Mononuclear cell (primary cell): ENCODE results near the gene TEDC1. TPM values are rescaled to one million over a fixed set of nuclear protein-coding genes. Genes with fewer than 3 reads are reported as not detected.

ENCODE experiments used
- H3K27me3 ChIP-seq: 2 replicates; pipeline ENCODE4 v1.6.0; 2011; ENCODE audit warnings: low read length, control low read depth; ENCODE audit not compliant: insufficient read depth
- H3K4me1 ChIP-seq: 2 replicates; pipeline ENCODE4 v1.5.1; 2011; ENCODE audit warnings: mild to moderate bottlenecking, low read length, control low read depth; ENCODE audit not compliant: insufficient read depth
- H3K4me3 ChIP-seq: 2 replicates; pipeline ENCODE4 v1.5.1; 2011; ENCODE audit warnings: mild to moderate bottlenecking, low read length, moderate library complexity
- H3K9me3 ChIP-seq: 2 replicates; pipeline ENCODE4 v1.5.1; 2011; ENCODE audit warnings: low read depth, mild to moderate bottlenecking, control low read depth, low read length
- total RNA-seq: library from RNA; depleted of rRNA; stranded (reverse); fragments of >200 nt; gene quantifications from one replicate; pipeline ENCODE4 v1.2.3, GENCODE V29; 2012

The TEDC1 gene
- total RNA-seq, 1 donor = 19.9 TPM

- H3K27me3 ChIP-seq = no peaks in the 10 kb centered on the region
- no peaks in the 10 kb centered on the region for H3K4me1 ChIP-seq
- no peaks in the 10 kb centered on the region for H3K9me3 ChIP-seq
- H3K4me3 ChIP-seq = no peak overlapping the region
These were observed 10.7 kb downstream of the TEDC1 start for GRCh38 chr14:105501504-105502291.

GRCh38 chr14:105502446-105503295 lies 11.6 kb downstream of the TEDC1 start:
- H3K9me3 ChIP-seq = no peaks in the 10 kb centered on the region
- no peaks in the 10 kb centered on the region for H3K4me1 ChIP-seq
- H3K4me3 ChIP-seq = no peak overlapping the region
- no peaks in the 10 kb centered on the region for H3K27me3 ChIP-seq

- H3K9me3 ChIP-seq = no peaks in the 10 kb centered on the region
- H3K4me3 ChIP-seq = no peak overlapping the region
- H3K4me1 ChIP-seq = no peaks in the 10 kb centered on the region
- H3K27me3 ChIP-seq = peaks cover 3% of the 10 kb centered on the region
These were observed 12.2 kb downstream of the TEDC1 start for GRCh38 chr14:105503296-105503640.

GRCh38 chr14:105503935-105504692 lies 13.1 kb downstream of the TEDC1 start:
- no peak overlapping the region for H3K4me3 ChIP-seq
- H3K27me3 ChIP-seq = peaks cover 3% of the 10 kb centered on the region
- no peaks in the 10 kb centered on the region for H3K4me1 ChIP-seq
- H3K9me3 ChIP-seq = no peaks in the 10 kb centered on the region

GRCh38 chr14:105505101-105505500 lies 14.1 kb downstream of the TEDC1 start:
- no peaks in the 10 kb centered on the region for H3K4me1 ChIP-seq
- no peaks in the 10 kb centered on the region for H3K9me3 ChIP-seq
- H3K4me3 ChIP-seq = no peak overlapping the region
- H3K27me3 ChIP-seq = peaks cover 3% of the 10 kb centered on the region

GRCh38 chr14:105507247-105507646 lies 16.2 kb downstream of the TEDC1 start:
- Histone ChIP-seq H3K4me1 (no peaks in the 10 kb centered on the region), H3K9me3 (no peaks in the 10 kb centered on the region), H3K4me3 (no peak overlapping the region), H3K27me3 (peaks cover 9% of the 10 kb centered on the region)

GRCh38 chr14:105508069-105508468 lies 17.0 kb downstream of the TEDC1 start:
- H3K27me3 ChIP-seq = peaks cover 9% of the 10 kb centered on the region
- H3K4me3 ChIP-seq = no peak overlapping the region
- no peaks in the 10 kb centered on the region for H3K9me3 ChIP-seq
- no peaks in the 10 kb centered on the region for H3K4me1 ChIP-seq

- Histone ChIP-seq H3K9me3 (no peaks in the 10 kb centered on the region), H3K27me3 (peaks cover 9% of the 10 kb centered on the region), H3K4me1 (no peaks in the 10 kb centered on the region), H3K4me3 (no peak overlapping the region)
These were observed 17.6 kb downstream of the TEDC1 start for GRCh38 chr14:105508601-105509000.

- Histone ChIP-seq H3K27me3 (peaks cover 17% of the 10 kb centered on the region), H3K4me3 (no peak overlapping the region), H3K4me1 (no peaks in the 10 kb centered on the region), H3K9me3 (no peaks in the 10 kb centered on the region)
These were observed 26.1 kb downstream of the TEDC1 start for GRCh38 chr14:105517096-105517495.

- Histone ChIP-seq H3K4me1 (no peaks in the 10 kb centered on the region), H3K9me3 (no peaks in the 10 kb centered on the region), H3K27me3 (peaks cover 22% of the 10 kb centered on the region), H3K4me3 (no peak overlapping the region)
These were observed 29.1 kb downstream of the TEDC1 start for GRCh38 chr14:105519946-105520698.

- no peaks in the 10 kb centered on the region for H3K9me3 ChIP-seq
- H3K27me3 ChIP-seq = peaks cover 27% of the 10 kb centered on the region
- H3K4me1 ChIP-seq = peaks cover 26% of the 10 kb centered on the region
- no peak overlapping the region for H3K4me3 ChIP-seq
These were observed 34.3 kb downstream of the TEDC1 start for GRCh38 chr14:105525326-105525725.

GRCh38 chr14:105525861-105526775 lies 35.1 kb downstream of the TEDC1 start, which contains the start of gene TMEM121:
Gene TMEM121 (plus strand): TSS chr14:105526583. CDS start chr14:105528835, 2,252 bp downstream.
- Histone ChIP-seq H3K27me3 (peaks cover 27% of the 10 kb centered on the region), H3K9me3 (no peaks in the 10 kb centered on the region), H3K4me1 (peaks cover 26% of the 10 kb centered on the region), H3K4me3 (no peak within 1 kb of the TSS)

- Histone ChIP-seq H3K27me3 (peaks cover 27% of the 10 kb centered on the region), H3K9me3 (no peaks in the 10 kb centered on the region), H3K4me1 (peaks cover 26% of the 10 kb centered on the region), H3K4me3 (no peak overlapping the region)
These were observed 35.8 kb downstream of the TEDC1 start for GRCh38 chr14:105526776-105527380.
